NCI-H2029 (cell line): Measurements from ENCODE around the gene CCR5AS.
"Not testable (repeated sequence)": the region's sequence is repeated elsewhere in the genome, so short reads cannot be mapped to it uniquely, and the experiment has no call there.

Source experiments
- DNase-seq: peaks from one replicate; lab custom pipeline; 2025; lab: John Stamatoyannopoulos, UW

The CCR5AS gene

GRCh38 chr3:46429250-46429649, 22.4 kb upstream of the CCR5AS start:
- DNase-seq, result no peak

- DNase-seq, result no peak
Measured at GRCh38 chr3:46427916-46428833, 21.3 kb upstream of the CCR5AS start.

- DNase-seq, result not testable (repeated sequence)
Measured at GRCh38 chr3:46427404-46427803, 20.5 kb upstream of the CCR5AS start.

- DNase-seq, result not testable (repeated sequence)
Measured at GRCh38 chr3:46426476-46426875, 19.6 kb upstream of the CCR5AS start.

- DNase-seq, result peak; percentile 93
Measured at GRCh38 chr3:46423588-46423987, 16.7 kb upstream of the CCR5AS start.

- peak; percentile 79 for DNase-seq
Measured at GRCh38 chr3:46422617-46423016, 15.8 kb upstream of the CCR5AS start.

- DNase-seq, result no peak
Measured at GRCh38 chr3:46420931-46421330, 14.1 kb upstream of the CCR5AS start.

- no peak for DNase-seq
Measured at GRCh38 chr3:46419816-46420215, 12.9 kb upstream of the CCR5AS start.

GRCh38 chr3:46417841-46418611, 11.2 kb upstream of the CCR5AS start:
- no peak for DNase-seq

GRCh38 chr3:46416811-46417510, 10.1 kb upstream of the CCR5AS start:
- no peak for DNase-seq

GRCh38 chr3:46416125-46416810, 9.4 kb upstream of the CCR5AS start:
- DNase-seq, result peak; percentile 57

GRCh38 chr3:46414739-46415138, 7.9 kb upstream of the CCR5AS start:
- DNase-seq, result no peak

GRCh38 chr3:46413951-46414350, 7.1 kb upstream of the CCR5AS start:
- DNase-seq, result no peak

GRCh38 chr3:46412786-46413298, 6.0 kb upstream of the CCR5AS start:
- DNase-seq, result peak; percentile 35

GRCh38 chr3:46411271-46411670, 4.4 kb upstream of the CCR5AS start:
- DNase-seq, result no peak

- no peak for DNase-seq
Measured at GRCh38 chr3:46410669-46411068, 3.8 kb upstream of the CCR5AS start.

- no peak for DNase-seq
Measured at GRCh38 chr3:46409739-46410489, 3.0 kb upstream of the CCR5AS start.

GRCh38 chr3:46408853-46409252, 2.0 kb upstream of the CCR5AS start:
- no peak for DNase-seq

- no peak for DNase-seq
Measured at GRCh38 chr3:46407970-46408369, 1.1 kb upstream of the CCR5AS start.

GRCh38 chr3:46406443-46406787, 451 bp downstream of the CCR5AS start:
- DNase-seq, result no peak
